LHCN-M2 (cell line): ENCODE results near the gene FAM227A. TPM values are rescaled to one million over a fixed set of nuclear protein-coding genes. Genes with fewer than 3 reads are reported as not detected.
"Not testable (repeated sequence)": the region's sequence is repeated elsewhere in the genome, so short reads cannot be mapped to it uniquely, and the experiment has no call there.

ENCODE experiments used
- DNase-seq: peaks from one replicate; pipeline ENCODE4 v3.0.0-alpha.2; 2012; ENCODE audit warnings: low read depth
- total RNA-seq: library from RNA; depleted of rRNA; stranded (reverse); fragments of >200 nt; gene quantifications from 2 replicates; pipeline ENCODE4 v1.2.3, GENCODE V29; 2014

Gene FAM227A
- total RNA-seq, 1 experiment from 2014 or later = 1.4 TPM

DNA sequence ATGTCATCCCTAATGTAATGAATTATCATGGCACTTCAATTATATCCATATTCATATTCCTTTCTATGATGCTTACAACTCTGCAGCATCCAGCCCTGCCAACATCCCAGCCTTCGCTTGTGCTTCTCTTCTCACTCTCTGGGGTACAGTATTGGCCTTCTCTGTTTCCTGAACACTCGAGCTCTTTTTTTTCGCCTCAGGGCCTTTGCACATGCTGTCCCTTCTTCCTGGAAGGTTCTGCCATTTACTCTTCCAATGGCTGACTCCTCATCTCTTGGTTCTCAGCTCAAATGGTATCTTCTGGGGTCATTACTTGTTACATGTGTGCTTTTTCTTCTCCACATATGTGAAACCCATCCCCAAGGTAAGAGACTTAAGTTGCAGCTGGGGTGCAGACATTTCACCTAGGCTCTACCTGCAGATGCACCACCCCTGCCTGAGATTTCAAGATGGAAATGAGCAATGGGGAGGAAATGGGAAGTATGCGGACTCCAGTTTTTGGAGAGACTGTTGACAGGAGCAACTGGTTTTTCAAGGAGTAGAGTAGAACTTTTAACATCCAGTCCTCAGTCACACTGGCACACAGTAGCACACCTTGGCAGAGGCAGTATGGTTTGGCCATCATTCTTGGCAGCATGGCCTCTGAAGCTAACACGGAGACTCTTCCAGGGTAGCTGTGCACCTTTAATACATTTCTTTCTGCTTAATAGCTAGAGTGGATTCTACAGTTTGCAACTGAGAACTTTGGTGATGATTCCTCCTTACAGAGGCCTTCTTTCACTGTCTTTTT lies 43.8 kb downstream of the FAM227A start:
- DNase-seq = no peak

DNA sequence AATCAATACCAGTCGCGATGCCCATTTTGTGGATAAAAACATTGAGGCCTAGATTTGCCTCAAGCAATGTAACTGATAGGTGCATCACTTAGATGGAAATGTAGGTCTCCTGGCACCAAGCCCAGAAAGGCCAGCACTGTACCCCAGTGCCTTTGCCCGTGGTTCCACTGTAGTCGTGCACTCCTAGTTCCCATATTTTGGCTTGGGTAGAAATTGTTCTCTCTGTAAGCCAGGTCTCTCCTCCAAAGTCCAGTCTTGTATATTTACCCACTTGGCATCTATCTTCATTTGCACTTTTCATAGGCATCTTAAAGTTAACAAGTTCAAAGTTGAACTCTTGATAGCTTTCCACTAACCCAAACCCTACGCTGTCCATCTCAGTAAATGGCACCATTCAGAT lies 44.6 kb downstream of the FAM227A start:
- no peak for DNase-seq

DNA sequence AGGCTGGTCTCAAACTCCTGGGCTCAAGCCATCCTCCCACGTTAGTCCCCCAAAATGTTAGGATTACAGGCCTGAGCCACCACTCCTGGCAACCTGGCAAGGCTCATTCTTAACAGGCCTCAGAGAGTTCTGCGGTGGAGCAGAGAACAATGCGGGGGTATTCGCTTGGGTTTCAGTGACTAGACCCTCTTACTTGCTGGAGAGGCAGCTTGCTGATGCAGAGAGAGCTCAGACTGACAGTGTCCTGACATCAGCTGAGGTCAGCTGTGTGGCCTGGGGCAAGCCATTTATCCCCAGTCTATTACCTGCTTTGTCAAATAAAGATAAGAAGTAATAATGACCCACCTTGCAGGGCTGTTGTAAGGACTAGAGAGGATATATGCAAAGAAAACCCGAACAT lies 46.0 kb downstream of the FAM227A start:
- DNase-seq = no peak

DNA sequence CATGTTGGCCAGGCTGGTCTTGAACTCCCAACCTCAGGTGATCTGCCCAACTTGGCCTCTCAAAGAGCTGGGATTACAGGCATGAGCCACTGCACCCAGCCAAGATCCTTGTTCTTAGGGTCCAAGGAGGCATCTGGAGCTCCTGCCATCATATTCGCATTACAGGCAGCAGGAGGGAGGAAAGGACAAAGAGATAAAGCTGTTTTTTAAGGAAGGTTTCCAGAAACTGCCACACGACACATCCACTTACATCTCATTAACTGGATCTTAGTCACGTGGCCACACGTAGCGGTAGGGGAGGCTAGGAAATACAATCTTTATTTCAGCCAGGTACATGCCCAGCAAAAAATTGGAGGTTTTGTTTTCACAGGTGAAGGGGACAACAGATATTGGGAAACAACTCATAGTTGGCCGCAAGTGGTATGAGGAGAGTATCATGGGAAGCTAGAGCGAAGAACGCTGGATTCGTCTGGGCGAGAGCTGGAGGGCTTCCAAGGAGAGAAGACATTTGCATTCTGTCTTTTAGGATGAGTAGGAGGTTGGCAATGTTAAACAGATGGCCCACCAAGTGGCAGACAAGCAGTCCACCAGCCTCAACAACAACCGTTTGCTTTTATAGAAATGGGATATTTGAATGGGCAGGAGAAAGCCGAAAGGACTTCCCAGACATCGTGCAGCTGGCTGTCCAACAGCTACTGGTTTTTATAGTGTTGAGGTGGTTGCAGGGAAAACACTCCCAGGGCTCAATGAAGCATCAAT lies 47.0 kb downstream of the FAM227A start:
- no peak for DNase-seq

DNA sequence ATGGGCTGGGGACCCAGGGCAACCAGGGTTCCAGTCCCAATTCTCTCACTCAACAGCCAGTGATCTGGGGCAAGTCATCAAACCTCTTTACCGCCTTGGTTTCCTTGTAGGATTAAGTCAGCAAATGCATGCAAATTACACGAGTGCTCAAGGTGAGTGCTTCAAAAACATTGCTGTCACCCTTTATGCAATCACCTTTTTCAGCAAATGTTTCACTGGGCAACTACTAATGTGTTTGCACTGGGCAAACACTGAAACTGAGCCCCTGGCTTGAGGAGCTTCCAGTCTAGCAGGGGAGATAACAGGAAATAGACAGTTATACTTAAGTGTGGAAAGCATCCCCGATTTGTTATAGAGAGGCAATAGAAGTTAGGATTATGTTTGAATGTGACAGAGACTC lies 48.5 kb downstream of the FAM227A start:
- no peak for DNase-seq

DNA sequence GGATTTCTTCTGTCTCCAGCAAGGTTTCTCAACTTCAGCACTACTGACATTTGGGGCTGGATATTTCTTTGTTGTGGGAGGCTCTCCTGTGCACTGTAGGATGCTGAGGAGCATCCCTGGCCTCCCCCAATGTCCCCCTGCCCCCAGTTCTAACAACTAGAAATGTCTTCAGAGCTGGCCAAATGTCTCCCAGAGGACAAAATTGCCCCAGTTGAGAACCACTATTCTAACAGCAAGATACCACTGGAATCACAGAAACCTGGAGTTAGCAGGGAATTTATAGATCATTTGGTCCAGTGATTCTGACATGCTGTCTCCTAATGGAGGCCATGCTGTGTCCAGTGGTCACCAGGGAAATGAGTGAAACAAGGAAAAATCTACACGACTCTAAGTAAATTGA lies 54.0 kb downstream of the FAM227A start:
- no peak for DNase-seq

DNA sequence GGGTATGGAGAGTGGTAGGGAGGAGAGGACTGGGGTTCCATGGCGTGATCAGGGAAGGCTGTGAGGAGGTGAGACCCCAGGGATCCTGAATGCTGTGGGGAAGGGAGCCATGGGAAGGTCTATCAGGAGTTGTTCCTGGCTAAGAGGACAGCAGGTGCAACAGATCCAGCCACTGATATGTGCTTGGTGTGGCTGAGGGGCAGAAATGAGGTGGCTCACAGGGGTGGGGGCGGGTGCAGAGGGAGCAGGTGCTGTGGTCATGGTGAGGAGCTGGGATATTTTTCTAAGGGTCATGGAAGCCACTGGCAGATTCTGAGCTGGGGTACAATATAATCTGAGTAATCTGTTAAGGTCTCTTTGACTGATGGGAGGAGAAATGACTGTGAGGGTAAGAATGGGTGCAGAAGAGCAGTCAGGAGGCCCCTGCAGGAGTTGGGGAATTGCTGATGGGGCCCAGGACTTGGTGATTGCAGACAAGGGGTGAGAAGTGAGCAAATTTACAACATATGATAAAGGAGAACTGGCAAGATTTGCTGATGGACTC lies 54.9 kb downstream of the FAM227A start:
- no peak for DNase-seq

DNA sequence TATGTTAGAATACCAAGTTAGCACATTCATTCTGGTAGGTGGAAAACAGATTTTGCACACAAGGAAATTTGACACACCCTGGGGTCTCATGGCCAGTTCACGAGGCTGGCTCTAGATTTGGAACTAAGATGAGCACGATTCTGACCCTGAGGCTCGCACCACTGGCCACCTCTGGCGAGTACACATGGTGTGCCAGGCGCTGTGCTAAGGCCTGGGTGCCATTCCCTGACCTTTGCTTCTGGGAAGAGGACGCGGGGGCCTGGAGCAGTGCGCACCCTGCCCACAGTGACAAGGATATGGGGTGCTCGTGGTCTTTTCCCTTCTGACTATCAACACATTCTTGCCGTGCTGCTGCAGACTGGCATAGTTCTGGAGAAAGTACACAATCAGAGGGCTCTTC lies 56.7 kb downstream of the FAM227A start:
- DNase-seq = no peak

DNA sequence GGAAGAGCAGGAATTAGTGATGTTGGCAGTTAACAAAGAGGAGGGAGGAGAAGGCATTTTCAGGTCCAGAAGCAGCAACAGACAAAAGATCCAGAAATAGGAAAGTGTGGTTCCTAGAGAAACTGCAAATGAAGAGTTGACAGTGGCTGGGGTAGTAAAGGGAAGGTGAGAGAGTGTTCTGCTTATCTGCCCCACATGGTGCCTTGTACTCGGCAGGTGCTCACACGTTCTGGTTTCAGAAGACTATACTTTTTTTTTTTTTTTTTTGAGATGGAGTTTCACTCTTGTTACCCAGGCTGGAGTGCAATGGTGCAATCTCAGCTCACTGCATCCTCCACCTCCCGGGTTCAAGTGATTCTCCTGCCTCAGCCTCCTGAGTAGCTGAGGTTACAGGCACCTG lies 73.3 kb downstream of the FAM227A start:
- DNase-seq = not testable (repeated sequence)

DNA sequence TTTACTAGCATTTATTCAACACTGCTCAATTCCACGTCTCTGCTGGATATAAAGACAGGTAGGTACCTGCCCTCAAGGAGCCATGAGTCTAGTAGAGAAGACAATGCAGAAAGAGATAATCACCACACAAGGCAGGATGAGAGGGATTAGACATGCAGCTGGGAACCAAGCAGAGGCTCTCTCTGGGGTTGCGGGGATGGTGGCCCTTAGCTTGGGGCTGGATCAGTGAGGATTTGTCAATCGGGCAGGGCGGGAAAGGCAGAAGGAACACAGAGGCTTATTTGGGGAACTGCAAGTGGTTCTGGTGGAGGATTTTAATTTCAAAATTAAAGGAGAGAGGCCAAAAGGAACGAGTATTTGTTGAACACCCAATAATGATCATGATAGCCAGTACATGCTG lies 77.7 kb downstream of the FAM227A start:
- no peak for DNase-seq

DNA sequence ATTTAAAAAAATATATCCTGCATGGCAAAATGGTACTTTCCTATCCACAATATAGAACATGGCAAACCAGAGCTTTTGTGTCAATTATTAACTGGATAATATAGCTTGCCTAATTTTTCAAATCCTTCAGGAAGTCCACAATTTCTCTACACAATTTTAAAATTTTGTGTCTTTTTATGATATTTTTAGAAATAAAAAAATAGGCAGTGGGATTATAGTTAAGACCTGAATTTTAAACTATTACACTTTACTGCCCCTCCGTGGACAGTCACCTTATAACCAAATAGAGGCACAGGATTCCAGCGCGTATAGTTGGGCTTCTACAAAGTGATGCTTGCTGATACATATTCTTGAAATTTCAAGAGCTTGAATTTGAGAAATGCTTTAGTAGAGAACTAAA lies 84.1 kb downstream of the FAM227A start:
- DNase-seq = peak; percentile 54

DNA sequence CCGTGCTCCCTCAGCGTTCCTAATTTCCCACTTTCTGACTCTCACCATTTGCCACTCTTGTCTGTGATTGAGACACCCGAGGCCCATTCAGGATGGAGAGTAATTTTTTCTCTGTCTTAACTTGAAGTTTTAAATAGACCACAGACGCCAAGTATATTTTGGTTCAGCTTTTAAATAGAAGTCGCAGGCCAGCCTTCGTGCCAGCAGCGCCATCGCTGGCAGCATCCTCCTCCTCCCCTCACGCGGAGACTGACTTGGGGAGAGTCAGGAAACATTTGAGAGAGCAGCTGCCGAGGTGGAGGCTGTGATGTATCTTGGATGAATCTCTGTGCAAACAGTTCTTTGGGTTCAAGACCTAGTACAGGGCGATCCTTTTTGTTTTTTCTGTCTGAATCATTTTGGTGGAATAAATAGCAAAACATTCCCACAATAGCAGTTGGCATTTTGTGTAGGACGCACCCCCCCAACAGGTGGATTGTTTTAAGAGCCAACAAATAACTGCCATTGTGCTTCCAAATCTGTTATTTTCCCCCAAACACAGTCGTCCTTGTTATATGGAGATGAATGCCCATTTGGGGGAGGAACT lies 85.3 kb downstream of the FAM227A start:
- peak; percentile 80 for DNase-seq

DNA sequence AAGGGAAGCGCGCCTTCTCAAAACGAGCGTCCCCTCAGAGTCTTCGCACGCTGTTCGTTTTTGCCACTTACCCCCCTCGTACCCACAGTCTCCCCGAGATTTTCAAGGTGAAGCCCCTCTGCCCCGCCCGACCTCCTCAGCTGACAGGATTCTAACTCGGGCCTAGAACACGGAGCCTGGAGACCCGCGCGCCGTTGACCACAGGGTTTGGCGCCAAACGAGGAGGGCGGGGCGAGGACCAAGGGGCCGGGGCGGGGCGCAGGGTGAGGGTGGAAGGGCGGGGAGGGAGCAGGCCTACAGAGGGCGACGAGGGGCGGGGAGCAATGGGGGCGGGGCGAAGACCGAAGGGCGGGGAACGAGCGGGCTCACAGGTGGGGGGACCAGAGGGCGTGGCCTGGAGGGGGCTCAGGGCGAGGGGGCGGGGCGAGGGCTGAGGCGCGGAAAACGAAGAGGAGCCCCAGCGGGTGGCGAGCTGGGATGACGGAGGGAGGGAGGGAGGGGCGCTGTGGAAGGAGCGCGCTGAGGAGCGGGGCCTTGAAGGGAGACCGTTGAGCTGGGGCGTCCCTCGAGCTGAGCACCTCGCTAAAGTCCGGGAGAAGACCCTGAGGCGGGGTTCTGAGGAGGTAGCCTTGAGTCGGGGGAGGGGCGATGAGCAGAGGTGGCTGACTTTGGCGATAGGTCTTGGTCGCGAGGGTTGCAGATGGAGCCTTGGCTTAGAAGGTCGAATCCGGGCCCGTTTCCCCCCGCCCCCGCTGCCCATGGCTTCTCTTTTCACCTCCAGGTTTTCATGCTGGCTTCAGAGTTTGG lies 86.0 kb downstream of the FAM227A start, which contains the start of gene DMC1:
TSS of gene DMC1 (minus strand) at position 212 of the 807 bp plus-strand sequence. CDS start 1,927 bp downstream, outside the sequence.
- DNase-seq = peak; percentile 84

DNA sequence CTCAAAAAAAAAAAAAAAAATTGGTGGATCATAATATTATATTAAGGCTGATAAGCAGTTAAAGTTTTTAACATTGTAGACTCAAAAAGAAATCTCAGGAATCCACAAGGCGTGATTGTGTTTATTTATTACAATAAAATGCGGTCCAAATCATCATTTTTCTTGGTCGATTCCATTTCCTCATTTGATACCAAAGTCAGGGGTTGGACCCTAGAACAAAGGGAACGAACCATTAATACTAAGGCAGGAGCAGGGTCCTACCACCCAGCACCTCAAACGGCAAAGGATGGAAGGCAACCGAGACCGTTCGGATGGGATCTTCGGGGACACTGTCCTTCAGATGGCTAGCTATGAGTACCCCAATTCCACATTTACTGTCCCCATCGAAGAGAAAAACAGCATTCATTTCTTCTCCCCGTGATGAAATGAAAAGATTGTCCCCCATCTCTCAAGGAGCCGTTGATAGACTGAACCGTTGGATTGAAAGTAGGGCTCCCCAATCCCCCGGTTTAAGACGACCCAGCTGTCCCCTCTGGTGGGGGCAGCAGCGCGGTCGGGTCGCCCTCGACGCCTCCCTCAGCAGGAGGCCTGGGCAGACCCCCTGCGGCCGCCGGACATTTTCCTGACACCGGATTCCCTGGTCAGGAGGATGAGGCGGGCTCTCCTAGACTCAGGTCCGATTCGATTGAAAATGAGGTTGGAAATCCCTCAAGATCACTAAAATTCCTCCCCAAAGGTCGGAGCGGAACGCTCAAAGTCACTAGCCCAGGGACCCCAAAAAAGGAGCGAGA lies 86.8 kb downstream of the FAM227A start:
- DNase-seq = no peak

DNA sequence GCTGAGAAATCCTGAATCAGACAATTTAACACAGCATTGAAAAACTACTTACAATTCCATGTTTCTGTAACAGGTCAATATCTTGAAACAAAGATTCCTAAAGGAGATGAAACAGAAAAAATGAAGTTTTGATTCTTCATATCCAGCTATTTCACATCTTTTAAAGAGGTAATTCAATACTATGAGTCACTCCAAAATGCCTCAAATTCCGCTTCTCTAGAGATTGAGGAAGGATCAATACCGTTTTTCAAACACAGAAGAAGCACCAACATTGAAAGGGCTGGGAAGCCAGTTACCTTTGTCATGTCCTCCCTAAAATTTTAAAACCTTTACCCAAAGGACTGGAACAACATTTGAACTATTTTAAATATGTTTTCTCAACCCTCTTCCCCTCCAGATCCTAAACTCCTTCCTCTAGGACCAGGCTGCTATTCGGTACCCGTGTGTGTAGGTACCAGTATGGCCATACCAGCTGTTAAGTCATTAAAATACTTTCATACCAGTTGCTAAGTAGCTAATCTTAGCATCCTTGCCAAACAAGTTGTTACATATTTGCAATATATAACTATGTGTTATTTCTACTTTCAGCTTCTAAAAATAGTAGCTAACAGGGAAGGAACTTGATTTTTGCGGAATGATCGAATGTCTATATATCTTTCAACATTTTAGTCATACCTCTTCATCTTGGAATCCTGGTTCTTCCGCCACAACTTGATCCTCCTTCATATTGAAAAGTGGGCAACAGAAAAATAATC lies 88.5 kb downstream of the FAM227A start:
- DNase-seq = peak; percentile 62

DNA sequence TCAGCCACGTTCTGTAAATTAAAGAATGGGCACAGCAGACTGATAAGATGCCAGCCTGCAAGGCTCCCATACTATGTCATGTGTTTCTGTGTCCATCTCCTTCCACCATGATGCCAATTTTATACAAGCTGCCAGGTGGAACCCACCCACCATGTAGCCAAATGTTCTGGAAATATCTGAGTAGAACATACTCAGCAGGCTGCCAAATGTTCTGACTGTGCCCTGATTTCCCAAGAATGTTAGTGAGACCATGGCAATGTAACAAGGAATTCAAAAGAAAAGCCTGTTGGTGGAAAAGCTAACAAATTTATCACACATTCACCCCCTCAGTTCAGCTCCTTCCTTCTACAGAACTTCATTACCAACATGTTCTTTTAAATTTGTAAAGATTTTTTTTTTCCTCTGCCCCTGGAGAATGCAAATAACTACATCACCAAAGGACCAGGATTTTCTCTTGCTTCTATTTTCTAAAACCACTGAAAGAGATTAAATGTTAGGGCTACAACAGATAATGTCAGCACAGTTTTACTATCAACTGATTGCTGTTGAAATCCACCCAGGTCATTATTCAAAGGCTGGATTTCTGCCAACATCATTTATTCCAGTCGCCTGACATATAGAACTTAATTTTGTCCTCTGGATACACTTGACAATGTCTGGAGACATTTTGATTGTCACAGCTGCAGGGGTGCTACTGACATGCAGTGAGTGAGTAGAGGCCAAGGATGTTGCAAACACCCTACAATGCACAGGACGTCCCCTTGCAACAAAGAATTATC lies 89.3 kb downstream of the FAM227A start:
- DNase-seq = no peak

DNA sequence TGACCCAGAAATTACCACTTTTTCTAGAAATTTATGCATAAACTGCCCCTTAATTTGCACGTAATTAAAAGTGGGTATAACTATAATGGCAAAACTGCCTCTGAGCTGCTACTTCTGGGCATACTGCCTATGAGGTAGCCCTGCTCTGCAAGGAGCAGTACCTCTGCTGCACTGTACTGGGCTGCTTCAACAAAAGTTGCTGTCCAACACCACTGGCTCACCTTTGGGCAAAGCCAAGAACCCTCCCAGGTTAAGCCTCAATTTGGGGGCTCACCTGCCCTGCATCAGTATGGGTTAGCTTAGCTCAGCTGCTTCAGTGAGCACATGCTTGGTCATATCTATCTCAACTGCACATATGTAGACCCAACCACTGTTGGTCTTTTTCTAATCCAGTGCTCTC lies 90.8 kb downstream of the FAM227A start:
- no peak for DNase-seq

DNA sequence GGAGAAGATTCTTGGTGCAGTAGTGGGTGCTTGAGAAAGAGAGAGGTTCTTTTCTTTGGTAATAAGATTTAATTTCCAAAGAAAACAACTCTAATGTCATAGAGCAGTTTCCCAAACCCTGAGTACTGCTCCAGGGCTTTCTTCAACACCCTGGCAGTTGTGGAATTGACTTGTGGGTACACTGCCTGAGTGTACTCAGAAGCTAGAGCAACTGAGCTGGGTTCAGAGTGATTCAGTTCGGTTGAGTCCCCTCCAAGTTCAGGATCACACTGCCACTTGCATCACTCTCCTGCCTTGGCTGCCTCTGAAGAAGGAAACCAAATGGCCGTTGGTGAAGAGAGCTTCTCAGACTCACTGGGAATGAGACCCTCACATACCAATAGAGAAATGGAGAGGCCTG lies 91.5 kb downstream of the FAM227A start:
- no peak for DNase-seq

DNA sequence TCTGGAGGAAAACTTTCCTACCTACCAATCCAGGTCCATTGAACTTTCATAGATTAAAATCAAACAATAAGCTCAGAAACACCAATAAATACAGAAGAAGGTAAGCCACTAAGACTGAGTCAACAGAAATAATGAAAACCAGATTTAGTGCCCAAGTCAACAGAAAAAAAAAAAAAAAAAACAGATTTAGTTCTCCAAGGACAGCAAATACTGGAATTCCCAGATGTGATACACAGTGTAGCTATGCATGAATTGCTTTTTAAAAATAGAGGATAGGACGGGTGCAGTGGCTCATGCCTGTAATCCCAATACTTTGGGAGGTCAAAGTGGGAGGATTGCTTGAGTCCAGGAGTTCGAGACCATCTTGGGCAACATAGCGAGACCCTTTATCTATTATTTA lies 101.9 kb downstream of the FAM227A start:
- DNase-seq = no peak
